Measurements from ENCODE around the gene TMEM147. TPM values are rescaled to one million over a fixed set of nuclear protein-coding genes. Genes with fewer than 3 reads are reported as not detected.
A peak's percentile ranks its signal among the peaks of the same experiment; 100 is the strongest.
"Not testable (repeated sequence)": the region's sequence is repeated elsewhere in the genome, so short reads cannot be mapped to it uniquely, and the experiment has no call there.

Gene TMEM147
- total RNA-seq, 4 donors from 2014 or later: 47.3 to 109 (median 91.6) TPM

DNA sequence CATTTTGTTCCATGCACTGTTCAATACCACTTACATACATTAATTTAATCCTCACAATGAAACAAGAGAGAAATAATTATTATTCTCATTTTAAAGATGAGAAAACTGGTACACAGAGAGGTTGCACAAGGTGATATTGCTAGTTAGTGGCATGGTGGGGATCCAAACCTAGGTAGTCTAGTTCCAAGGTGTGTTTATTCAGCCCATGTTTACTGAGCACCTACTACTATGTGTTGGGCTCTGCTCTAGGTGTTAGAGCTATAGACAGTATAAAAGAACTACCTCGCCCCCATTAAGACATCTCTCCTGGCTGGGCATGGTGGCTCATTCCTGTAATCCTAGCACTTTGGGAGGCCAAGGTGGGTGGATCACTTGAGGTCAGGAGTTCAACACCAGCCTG, 37.3 kb downstream of the TMEM147 start:
- no peak for TF ChIP-seq EP300 (IDR thresholded peaks at IDR 0.05)
- TF ChIP-seq POLR2AphosphoS5 (IDR thresholded peaks at IDR 0.05): no peak
- TF ChIP-seq, protein P1, sequence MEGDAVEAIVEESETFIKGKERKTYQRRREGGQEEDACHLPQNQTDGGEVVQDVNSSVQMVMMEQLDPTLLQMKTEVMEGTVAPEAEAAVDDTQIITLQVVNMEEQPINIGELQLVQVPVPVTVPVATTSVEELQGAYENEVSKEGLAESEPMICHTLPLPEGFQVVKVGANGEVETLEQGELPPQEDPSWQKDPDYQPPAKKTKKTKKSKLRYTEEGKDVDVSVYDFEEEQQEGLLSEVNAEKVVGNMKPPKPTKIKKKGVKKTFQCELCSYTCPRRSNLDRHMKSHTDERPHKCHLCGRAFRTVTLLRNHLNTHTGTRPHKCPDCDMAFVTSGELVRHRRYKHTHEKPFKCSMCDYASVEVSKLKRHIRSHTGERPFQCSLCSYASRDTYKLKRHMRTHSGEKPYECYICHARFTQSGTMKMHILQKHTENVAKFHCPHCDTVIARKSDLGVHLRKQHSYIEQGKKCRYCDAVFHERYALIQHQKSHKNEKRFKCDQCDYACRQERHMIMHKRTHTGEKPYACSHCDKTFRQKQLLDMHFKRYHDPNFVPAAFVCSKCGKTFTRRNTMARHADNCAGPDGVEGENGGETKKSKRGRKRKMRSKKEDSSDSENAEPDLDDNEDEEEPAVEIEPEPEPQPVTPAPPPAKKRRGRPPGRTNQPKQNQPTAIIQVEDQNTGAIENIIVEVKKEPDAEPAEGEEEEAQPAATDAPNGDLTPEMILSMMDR (IDR thresholded peaks at IDR 0.05): no peak
- no peak for TF ChIP-seq POLR2A (IDR thresholded peaks at IDR 0.05; ENCODE audit: low read depth)
- Histone ChIP-seq H3K4me3 (no peak overlapping the region), H3K9me3 (peaks cover 0 to 3% (median 0%) of the 10 kb centered on the region in 4 donors), H3K27me3 (peaks cover 0 to 42% (median 0%) of the 10 kb centered on the region in 4 donors), H3K36me3 (no peaks in the 10 kb centered on the region), H3K4me1 (no peaks in the 10 kb centered on the region), H3K27ac (replicated peaks in 1 of 4) (no peak overlapping the region)
- intact Hi-C loops (cut with DNase I): no loop called here
- WGBS: 89% methylated on average over 1 of the region's 1 CpG
- DNase-seq (ENCODE audit: extremely low spot score): no peak

DNA sequence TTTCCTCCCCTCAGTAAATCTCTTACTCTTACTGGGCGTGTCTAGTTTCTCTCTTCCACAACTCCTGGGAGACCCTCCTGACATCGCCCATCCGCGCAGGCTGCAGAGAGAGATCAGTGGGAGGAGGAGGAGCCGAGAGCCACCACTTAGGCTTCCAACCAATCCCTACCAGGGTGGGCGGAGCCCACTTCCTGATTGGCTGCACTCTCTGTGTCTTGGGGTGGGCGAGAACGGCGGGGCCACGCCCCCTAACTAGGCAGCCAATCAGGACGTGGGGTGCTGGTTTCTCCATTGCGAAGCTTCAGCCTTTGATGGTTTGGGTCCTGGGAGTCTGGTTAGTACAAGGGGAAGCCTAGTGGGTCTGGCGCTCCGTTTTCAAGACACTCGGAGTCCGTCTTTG, 40.4 kb downstream of the TMEM147 start, which contains the start of gene PMIS2:
PMIS2 (plus strand) TSS at position 326 of the 400 bp plus-strand sequence. CDS start 87 bp downstream, outside the sequence.
- TF ChIP-seq, protein P1 (IDR thresholded peaks at IDR 0.05): no peak
- TF ChIP-seq POLR2AphosphoS5 (IDR thresholded peaks at IDR 0.05) (no peak), EP300 (IDR thresholded peaks at IDR 0.05) (no peak), POLR2A (IDR thresholded peaks at IDR 0.05; ENCODE audit: low read depth) (no peak)
- H3K27me3 ChIP-seq: peaks cover 0 to 34% (median 0%) of the 10 kb centered on the region in 4 donors
- no peak for DNase-seq (ENCODE audit: extremely low spot score)
- no peak within 1 kb of the TSS for H3K4me3 ChIP-seq
- WGBS: 12% methylated on average over 11 of the region's 16 CpGs
- H3K9me3 ChIP-seq: no peaks in the 10 kb centered on the region
- H3K27ac ChIP-seq (replicated peaks in 1 of 4): no peak within 1 kb of the TSS
- no peaks in the 10 kb centered on the region for H3K4me1 ChIP-seq
- intact Hi-C loops (cut with DNase I): no loop called here
- no peaks in the 10 kb centered on the region for H3K36me3 ChIP-seq

- no peaks in the 10 kb centered on the region for H3K36me3 ChIP-seq
- no peak overlapping the region for H3K27ac ChIP-seq (replicated peaks in 1 of 4)
- whole genome bisulfite sequencing: 88% methylated on average over 1 of the region's 1 CpG
- peaks cover 0 to 43% (median 0%) of the 10 kb centered on the region in 4 donors for H3K27me3 ChIP-seq
- no peak overlapping the region for H3K4me3 ChIP-seq
- TF ChIP-seq, protein P1 (IDR thresholded peaks at IDR 0.05): no peak
- TF ChIP-seq POLR2AphosphoS5 (IDR thresholded peaks at IDR 0.05) (no peak), EP300 (IDR thresholded peaks at IDR 0.05) (no peak), POLR2A (IDR thresholded peaks at IDR 0.05; ENCODE audit: low read depth) (no peak)
- H3K4me1 ChIP-seq: no peaks in the 10 kb centered on the region
- DNase-seq (ENCODE audit: extremely low spot score): no peak
- H3K9me3 ChIP-seq: no peaks in the 10 kb centered on the region
- intact Hi-C loops (cut with DNase I): no loop called here
Observed at GRCh38 chr19:35587321-35587720, 41.9 kb downstream of the TMEM147 start.

- H3K27ac ChIP-seq (replicated peaks in 1 of 4): no peak overlapping the region
- H3K36me3 ChIP-seq: no peaks in the 10 kb centered on the region
- H3K27me3 ChIP-seq: peaks cover 0 to 51% (median 0%) of the 10 kb centered on the region in 4 donors
- no peak for DNase-seq (ENCODE audit: extremely low spot score)
- WGBS: 78% methylated on average over 3 of the region's 3 CpGs
- H3K4me1 ChIP-seq: no peaks in the 10 kb centered on the region
- no peak for TF ChIP-seq EP300 (IDR thresholded peaks at IDR 0.05)
- no peak for TF ChIP-seq POLR2A (IDR thresholded peaks at IDR 0.05; ENCODE audit: low read depth)
- TF ChIP-seq, protein P1 (IDR thresholded peaks at IDR 0.05): no peak
- TF ChIP-seq POLR2AphosphoS5 (IDR thresholded peaks at IDR 0.05): no peak
- H3K9me3 ChIP-seq: no peaks in the 10 kb centered on the region
- intact Hi-C loops (cut with DNase I): no loop called here
- no peak overlapping the region for H3K4me3 ChIP-seq
Observed at GRCh38 chr19:35590875-35591274, 45.4 kb downstream of the TMEM147 start.

DNA sequence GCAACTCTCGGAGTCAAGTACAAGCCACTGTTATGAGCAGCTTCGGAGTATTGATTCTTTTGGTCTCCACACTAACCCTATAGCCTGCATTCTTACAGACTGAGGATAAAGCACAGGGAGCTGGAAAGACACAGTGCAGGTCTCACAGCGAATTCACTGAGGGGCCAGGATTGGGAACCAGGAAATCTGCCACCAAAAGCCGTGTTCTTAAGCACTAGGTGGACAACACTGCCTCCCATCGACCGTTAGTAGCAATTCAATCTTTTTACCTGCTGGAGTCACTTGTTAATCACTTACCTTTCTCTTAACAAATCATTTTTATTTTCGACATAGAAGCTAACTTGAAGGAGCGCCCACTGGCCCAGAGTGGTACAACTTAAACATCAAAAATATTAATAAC, 46.8 kb downstream of the TMEM147 start:
- Histone ChIP-seq H3K4me3 (no peak overlapping the region), H3K36me3 (no peaks in the 10 kb centered on the region), H3K27ac (replicated peaks in 1 of 4) (no peak overlapping the region), H3K4me1 (no peaks in the 10 kb centered on the region), H3K27me3 (peaks cover 0 to 40% (median 0%) of the 10 kb centered on the region in 4 donors), H3K9me3 (no peaks in the 10 kb centered on the region)
- TF ChIP-seq EP300 (IDR thresholded peaks at IDR 0.05): no peak
- TF ChIP-seq, protein P1 (IDR thresholded peaks at IDR 0.05): peak in 2 of 3 experiments; percentile 9 to 31
- intact Hi-C loops (cut with DNase I): no loop called here
- no peak for DNase-seq (ENCODE audit: extremely low spot score)
- WGBS: 26% methylated on average over 8 of the region's 8 CpGs

DNA sequence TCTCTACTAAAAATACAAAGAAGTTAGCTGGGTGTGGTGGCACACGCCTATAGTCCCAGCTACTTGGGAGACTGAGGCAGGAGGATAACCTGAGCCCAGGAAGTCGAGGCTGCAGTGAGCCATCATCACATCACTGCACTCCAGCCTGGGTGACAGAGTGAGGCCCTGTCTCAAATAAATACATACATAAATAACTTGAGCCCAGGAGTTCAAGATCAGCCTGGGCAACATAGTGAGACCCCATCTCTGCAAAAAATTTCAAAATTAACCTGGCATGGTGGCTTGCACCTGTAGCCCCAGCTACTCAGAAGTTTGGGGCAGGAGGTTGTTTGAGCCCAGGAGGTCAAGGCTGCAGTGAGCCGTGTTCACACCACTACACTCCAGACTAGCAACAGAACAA, 49.6 kb downstream of the TMEM147 start:
- intact Hi-C loops (cut with DNase I); DNase-seq (ENCODE audit: extremely low spot score); H3K4me3 ChIP-seq; H3K4me1 ChIP-seq; H3K27ac ChIP-seq (replicated peaks in 1 of 4); H3K36me3 ChIP-seq; H3K9me3 ChIP-seq: not testable (repeated sequence)
- H3K27me3 ChIP-seq: peaks cover 0 to 46% (median 0%) of the 10 kb centered on the region in 4 donors
- WGBS: 74% methylated on average over 3 of the region's 3 CpGs
